GM21786 (cell line): ENCODE measurements around the gene FFAR2.
"Not testable (repeated sequence)": the region's sequence is repeated elsewhere in the genome, so short reads cannot be mapped to it uniquely, and the experiment has no call there.

ENCODE experiments used
- ATAC-seq: cut with Tn5 transposase; IDR thresholded peaks from one replicate; pipeline ENCODE4 v1.9.1; 2021; ENCODE audit not compliant: unreplicated experiment

FFAR2 gene

GRCh38 chr19:35454663-35455062, 6.6 kb downstream of the FFAR2 start:
- no peak for ATAC-seq

- no peak for ATAC-seq
Measured at GRCh38 chr19:35455616-35456201, 7.7 kb downstream of the FFAR2 start.

GRCh38 chr19:35457173-35457572, 9.1 kb downstream of the FFAR2 start:
- no peak for ATAC-seq

GRCh38 chr19:35458192-35458591, 10.1 kb downstream of the FFAR2 start:
- ATAC-seq: no peak

- ATAC-seq: peak; percentile 52
Measured at GRCh38 chr19:35458731-35459391, 10.8 kb downstream of the FFAR2 start.

GRCh38 chr19:35459414-35460082, 11.5 kb downstream of the FFAR2 start:
- no peak for ATAC-seq

GRCh38 chr19:35460608-35461007, 12.6 kb downstream of the FFAR2 start:
- no peak for ATAC-seq

GRCh38 chr19:35461060-35461459, 13.0 kb downstream of the FFAR2 start:
- ATAC-seq: no peak

GRCh38 chr19:35461788-35462187, 13.7 kb downstream of the FFAR2 start:
- not testable (repeated sequence) for ATAC-seq

- peak; percentile 54 for ATAC-seq
Measured at GRCh38 chr19:35462476-35462953, 14.5 kb downstream of the FFAR2 start.

- not testable (repeated sequence) for ATAC-seq
Measured at GRCh38 chr19:35462956-35463355, 14.9 kb downstream of the FFAR2 start.

GRCh38 chr19:35466259-35466658, 18.2 kb downstream of the FFAR2 start:
- no peak for ATAC-seq

GRCh38 chr19:35468637-35469036, 20.6 kb downstream of the FFAR2 start:
- ATAC-seq: peak; percentile 70

GRCh38 chr19:35470128-35470527, 22.1 kb downstream of the FFAR2 start:
- ATAC-seq: no peak

GRCh38 chr19:35471075-35471474, 23.0 kb downstream of the FFAR2 start:
- ATAC-seq: not testable (repeated sequence)

GRCh38 chr19:35471946-35472345, 23.9 kb downstream of the FFAR2 start:
- no peak for ATAC-seq

GRCh38 chr19:35474104-35474503, 26.0 kb downstream of the FFAR2 start:
- ATAC-seq: no peak

- ATAC-seq: not testable (repeated sequence)
Measured at GRCh38 chr19:35474594-35474993, 26.5 kb downstream of the FFAR2 start.

GRCh38 chr19:35476149-35476548, 28.1 kb downstream of the FFAR2 start:
- ATAC-seq: no peak

- no peak for ATAC-seq
Measured at GRCh38 chr19:35478794-35479677, 31.0 kb downstream of the FFAR2 start.

GRCh38 chr19:35483089-35483488, 35.0 kb downstream of the FFAR2 start:
- no peak for ATAC-seq
